GM18858 (cell line): ENCODE measurements around the gene BLM.

Experiments
- ATAC-seq: cut with Tn5 transposase; IDR thresholded peaks from one replicate; pipeline ENCODE4 v1.9.1; 2021; ENCODE audit not compliant: unreplicated experiment

The BLM gene

DNA sequence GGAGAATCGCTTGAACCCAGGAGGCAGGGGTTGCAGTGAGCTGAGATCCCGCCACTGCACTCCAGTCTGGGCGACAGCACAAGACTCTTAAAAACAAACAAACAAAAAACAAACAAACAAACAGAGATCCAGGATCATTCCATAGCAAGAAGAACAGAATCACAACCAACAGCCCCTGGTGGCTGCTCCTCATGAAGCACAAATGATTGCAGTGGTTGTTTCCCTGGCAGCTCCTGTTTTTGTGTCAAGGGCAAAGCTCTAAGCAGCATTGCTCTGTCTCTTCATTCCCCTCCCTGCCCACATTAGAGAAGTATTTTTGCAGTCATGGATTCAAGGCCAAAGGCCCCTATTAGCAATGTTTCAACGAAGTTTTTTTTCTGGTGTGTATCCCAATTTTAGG is 25.8 kb upstream of the BLM start:
- no peak for ATAC-seq

DNA sequence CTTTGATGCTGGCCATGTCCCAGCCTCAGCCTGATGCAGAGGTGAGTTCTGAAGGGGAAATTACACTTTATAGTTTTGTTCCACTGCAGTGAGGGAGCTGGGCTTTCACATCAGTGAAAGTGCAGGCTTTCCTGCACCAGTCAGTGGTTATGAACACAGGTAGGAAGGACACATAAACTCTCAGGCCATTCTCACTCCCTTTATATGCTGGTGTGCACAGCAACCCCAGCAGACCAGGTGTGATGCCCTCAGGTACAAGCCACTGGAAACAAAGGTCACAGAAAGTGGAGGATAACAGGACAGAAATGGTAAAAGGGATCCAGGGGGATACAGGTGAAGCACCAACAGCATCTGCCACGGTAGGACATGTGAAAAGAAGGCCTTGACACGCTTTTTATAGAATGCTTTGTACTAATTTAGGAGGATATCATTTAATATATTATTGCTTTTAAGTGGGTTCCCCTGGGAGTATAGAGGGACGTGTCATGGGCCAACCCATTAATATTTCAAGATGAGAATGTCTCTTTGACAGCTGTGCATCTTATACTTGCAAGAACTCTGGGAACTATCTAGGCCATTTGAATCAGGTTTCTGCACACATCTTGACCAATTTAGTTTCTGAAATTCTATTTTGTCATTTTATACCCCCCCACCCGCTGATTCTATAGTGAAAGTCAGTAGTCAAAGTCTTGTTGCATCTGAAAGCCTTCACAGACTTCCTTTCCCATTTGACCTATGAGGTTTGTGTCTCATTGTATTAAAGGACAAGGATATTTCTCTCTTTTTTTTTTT is 25.0 kb upstream of the BLM start:
- ATAC-seq = no peak

- no peak for ATAC-seq
These were observed 22.2 kb upstream of the BLM start for GRCh38 chr15:90694987-90695386.

DNA sequence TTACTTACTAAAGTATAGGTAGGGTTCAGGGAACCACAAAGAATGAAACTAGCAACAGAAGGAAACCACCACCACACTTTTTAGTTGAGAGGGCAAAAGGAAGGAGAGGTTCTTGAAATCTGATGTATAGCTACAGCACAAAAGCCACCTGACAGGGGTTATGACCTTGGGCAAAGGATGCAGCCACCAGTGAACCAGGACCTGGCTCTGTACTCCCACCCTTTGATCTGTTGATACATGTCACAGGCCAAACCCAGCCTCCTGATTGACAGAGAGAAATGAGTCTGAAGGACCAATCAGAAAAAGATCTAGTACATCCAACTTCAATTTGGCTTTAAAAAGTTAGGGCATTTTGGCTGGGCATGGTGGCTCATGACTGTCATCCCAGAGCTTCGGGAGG is 20.0 kb upstream of the BLM start:
- no peak for ATAC-seq

DNA sequence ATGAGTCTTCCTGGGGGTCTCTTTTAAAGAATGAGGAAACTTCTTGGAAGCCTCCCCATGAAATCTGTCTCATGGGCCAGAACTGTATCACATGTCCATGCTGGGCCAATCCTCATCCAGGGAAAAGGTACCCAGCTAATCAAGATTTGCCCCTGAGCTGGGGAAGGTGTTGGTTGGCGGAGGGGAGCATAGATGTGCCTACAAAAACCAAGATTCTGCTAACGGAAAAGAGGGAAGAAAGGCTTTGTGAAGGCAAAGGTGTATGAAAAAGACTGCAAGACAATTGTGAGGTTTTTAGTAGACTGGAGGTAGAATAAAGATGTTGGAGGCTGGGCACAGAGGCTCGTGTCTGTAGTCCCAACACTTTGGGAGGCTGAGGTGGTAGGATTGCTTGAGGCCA is 18.5 kb upstream of the BLM start:
- ATAC-seq = no peak

DNA sequence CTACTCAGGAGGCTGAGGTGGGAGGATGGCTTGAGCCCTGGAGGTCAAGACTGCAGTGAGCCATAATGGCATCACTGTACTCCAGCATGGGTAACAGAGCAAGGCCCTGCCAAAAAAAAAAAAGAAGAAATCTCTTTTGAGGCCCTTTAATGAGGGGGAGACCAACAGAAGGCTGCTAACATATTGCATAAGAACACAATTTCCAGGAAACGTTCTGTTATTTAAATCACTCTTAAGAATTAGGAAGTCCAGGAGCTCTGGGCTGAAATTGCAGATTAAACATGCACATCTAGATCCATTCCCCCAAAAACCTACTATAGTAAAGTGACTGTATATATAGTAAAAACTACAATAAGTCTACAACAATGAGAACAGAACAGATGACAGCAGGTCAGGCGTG is 16.1 kb upstream of the BLM start:
- no peak for ATAC-seq

- no peak for ATAC-seq
These were observed 15.1 kb upstream of the BLM start for GRCh38 chr15:90701880-90702630.

DNA sequence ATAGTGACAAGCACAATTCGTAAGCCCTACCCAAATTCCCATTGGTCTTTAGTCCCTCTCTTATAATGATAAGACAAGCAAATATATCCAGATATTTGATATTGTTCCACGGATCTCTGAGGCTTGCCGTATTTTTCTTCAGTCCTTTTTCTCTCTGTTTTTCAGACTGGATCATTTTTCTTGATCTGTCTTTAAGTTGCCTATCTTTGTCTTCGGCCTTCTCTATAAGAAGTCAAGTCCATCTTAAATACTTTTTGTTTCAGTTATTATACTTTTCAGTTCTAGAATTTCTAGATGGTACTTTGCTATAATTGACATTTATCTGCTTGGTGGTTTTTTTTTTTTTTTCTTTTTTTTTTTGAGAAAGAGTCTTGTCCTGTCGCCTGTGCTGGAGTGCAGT is 13.7 kb upstream of the BLM start:
- no peak for ATAC-seq

- ATAC-seq = no peak
These were observed 11.9 kb upstream of the BLM start for GRCh38 chr15:90705212-90705611.

GRCh38 chr15:90706394-90707327 is 10.5 kb upstream of the BLM start:
- ATAC-seq = no peak

DNA sequence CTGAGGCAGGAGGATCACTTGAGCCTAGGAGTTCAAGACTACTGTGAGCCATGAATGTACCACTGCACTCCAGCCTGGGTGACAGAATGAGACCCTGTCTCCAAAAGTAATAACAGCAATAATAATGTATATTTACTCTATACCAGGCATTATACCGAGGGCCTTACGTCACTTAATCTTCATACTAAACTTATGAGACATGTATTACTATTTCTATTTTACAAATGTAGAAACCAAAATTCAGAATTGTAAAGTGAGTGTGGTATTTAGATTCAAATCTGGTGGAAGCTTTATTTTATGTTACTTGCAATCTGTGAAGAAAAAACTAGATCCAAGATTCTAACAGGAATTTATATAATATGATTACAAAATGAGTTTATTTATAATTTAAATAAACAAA is 9.7 kb upstream of the BLM start:
- no peak for ATAC-seq

GRCh38 chr15:90708516-90708915 is 8.6 kb upstream of the BLM start:
- ATAC-seq = no peak

- ATAC-seq = no peak
These were observed 7.9 kb upstream of the BLM start for GRCh38 chr15:90709278-90709677.

DNA sequence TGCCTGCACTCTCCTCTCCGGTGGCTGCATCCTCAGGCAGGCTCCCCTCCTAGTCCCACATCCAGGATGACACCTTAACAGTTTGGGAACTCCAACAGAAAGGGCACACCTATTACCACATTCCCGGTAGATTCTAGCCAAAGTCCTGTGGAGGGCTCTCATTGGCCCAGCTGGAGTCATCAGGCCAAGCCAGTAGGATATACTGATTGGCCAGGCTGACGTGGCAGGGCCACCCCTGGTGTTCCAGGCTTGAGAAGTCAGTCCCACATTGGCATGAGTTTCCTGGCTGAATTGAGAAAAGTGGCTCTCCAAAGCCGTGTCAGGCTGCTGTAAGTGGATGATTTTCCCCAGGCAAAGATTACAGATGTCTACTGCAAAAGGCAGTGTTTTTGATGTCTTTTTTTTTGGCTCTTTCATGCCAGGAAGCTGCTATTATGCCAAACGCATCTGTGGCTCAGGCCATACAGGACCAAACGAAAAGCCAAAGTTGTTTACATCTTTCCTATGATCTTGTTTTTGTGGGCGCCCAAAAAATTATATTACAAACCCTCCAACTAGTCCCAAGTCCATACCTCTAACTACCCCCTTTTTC is 6.6 kb upstream of the BLM start:
- ATAC-seq = no peak

DNA sequence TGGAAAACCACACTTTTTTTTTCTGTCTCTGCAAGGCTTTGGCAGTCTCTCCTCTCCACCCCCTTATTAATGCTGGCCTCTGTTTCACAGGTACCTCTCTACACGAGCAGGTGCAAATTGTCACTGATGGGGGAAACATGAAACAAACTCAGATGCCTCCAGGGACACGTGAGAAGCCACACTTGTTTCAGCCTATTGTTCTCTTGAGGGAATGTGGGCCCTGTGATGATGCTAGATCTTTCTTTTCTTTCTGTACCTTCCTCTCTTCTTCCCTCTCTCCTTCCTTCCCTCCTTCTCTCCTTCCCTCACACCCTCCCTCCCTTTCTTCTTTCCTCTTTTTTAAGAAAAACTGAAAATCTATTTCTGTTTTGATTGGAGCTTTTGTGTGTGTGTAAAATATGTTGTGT is 5.7 kb upstream of the BLM start:
- no peak for ATAC-seq

DNA sequence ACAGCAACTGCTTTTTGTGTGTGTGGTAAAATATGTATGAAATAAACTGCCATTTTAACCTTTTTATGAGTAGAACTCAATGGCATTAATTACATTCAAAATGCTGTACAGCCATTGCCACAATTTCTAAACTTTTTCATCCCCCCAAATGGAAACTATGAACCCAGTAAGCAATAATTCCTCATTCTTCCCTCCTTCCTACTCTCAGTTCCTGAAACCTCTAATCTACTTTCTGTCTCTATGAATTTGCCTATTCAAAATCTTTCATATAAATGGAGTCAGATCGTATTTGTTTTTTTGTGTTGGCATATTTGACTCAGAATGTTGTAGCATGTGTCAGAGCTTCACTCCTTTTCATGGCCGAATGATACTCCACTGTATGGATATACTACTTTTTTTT is 5.3 kb upstream of the BLM start:
- ATAC-seq = no peak

GRCh38 chr15:90713081-90713480 is 4.1 kb upstream of the BLM start:
- ATAC-seq = no peak

- no peak for ATAC-seq
These were observed 700 bp upstream of the BLM start for GRCh38 chr15:90716317-90716975.

GRCh38 chr15:90718232-90718631 is 1.1 kb downstream of the BLM start:
- ATAC-seq = no peak

DNA sequence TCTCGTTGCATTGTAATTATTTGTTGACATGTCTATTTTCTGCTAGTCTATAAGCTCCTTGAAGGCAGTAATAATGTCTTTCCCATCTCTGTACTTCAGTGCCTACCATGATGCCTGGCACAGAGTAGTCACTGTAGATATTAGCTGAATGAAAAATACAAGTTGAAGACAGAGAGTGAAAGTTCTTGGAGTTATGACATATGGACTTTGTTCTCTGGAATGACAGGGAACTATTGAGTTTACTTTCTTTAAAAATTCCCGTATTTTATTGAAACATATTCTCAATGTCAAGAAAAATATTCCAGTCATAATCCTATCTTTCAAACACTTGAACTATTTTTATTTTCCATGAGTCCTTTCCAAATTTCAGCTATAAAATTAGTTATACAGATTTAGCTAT is 3.0 kb downstream of the BLM start:
- no peak for ATAC-seq

- no peak for ATAC-seq
These were observed 12.1 kb downstream of the BLM start for GRCh38 chr15:90729261-90729660.
